ENCODE results near the gene CCDC57. TPM values are rescaled to one million over a fixed set of nuclear protein-coding genes. Genes with fewer than 3 reads are reported as not detected.

Gene CCDC57
- total and polyA plus RNA-seq, 2 experiments from 2014 or later = 15.7 to 29.8 TPM

DNA sequence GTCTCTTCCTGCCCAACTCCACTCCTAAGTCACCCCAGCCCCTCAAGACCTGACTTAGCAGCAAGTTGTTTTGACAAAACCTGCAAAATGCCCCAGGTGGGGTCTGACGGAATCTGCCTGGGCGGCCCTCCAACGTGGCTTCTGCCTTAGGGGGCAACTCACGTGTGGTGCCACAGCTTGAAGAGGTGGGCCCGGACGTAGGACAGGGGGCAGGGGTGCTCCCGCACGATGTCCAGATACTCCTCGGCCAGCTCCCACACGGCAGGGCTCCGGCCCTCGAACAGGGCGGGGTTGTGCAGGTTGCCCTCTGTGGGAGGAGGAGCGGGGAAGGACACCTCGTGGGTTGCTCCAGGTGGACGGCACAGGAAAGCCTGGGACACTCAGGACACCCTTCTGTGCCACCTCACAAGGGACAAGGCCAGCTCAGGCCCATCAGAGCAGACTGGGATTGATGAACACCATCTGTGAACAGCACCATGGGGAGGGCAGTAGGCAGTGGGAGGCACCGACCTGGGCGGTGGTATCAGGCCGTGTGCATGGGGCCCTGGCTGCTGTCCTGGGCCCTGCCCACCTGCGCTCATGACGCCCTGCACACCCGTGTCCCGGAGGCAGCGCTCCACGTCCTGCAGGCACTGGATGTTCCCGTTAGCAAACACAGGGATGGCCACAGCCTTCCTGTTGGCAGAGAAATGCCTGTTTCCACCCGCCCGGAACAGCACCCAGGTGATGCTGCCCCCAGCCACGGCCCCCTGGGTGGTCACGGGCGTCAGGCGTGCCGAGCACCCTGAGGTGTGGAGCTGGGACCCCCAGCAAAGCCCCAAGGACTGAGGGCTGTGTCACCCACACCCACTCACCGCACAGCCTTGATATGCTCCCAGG, 151.4 kb downstream of the CCDC57 start:
- Histone ChIP-seq H3K36me3 (replicated peaks; ENCODE audit: insufficient read depth, low read depth) (no peaks in the 10 kb centered on the region), H3K4me2 (no peak overlapping the region), H3K9me3 (ENCODE audit: low read depth) (no peaks in the 10 kb centered on the region), H3K4me3 (no peak overlapping the region), H3K79me2 (peaks cover 14% of the 10 kb centered on the region), H3K27ac (no peak overlapping the region), H2AFZ (no peak overlapping the region), H3K9me2 (replicated peaks; ENCODE audit: insufficient read depth) (no peaks in the 10 kb centered on the region), H3K27me3 (no peaks in the 10 kb centered on the region), H3K4me1 (ENCODE audit: insufficient read depth) (peaks cover 11% of the 10 kb centered on the region), H4K20me1 (ENCODE audit: insufficient read depth, poor library complexity, severe bottlenecking) (no peaks in the 10 kb centered on the region)
- 96% methylated on average over 34 of the region's 34 CpGs for WGBS (ENCODE audit: low lambda C conversion rate, missing lambda C conversion rate)
- TF ChIP-seq EZH2 (IDR thresholded peaks at IDR 0.05; ENCODE audit: borderline replicate concordance) (no peak), EZH2phosphoT487 (IDR thresholded peaks at IDR 0.05; ENCODE audit: low read depth, severe bottlenecking, unreplicated experiment) (no peak)
- TF ChIP-seq, protein P1, sequence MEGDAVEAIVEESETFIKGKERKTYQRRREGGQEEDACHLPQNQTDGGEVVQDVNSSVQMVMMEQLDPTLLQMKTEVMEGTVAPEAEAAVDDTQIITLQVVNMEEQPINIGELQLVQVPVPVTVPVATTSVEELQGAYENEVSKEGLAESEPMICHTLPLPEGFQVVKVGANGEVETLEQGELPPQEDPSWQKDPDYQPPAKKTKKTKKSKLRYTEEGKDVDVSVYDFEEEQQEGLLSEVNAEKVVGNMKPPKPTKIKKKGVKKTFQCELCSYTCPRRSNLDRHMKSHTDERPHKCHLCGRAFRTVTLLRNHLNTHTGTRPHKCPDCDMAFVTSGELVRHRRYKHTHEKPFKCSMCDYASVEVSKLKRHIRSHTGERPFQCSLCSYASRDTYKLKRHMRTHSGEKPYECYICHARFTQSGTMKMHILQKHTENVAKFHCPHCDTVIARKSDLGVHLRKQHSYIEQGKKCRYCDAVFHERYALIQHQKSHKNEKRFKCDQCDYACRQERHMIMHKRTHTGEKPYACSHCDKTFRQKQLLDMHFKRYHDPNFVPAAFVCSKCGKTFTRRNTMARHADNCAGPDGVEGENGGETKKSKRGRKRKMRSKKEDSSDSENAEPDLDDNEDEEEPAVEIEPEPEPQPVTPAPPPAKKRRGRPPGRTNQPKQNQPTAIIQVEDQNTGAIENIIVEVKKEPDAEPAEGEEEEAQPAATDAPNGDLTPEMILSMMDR (IDR thresholded peaks at IDR 0.05; ENCODE audit: poor library complexity) = no peak
- DNase-seq (ENCODE audit: low spot score) = no peak

DNA sequence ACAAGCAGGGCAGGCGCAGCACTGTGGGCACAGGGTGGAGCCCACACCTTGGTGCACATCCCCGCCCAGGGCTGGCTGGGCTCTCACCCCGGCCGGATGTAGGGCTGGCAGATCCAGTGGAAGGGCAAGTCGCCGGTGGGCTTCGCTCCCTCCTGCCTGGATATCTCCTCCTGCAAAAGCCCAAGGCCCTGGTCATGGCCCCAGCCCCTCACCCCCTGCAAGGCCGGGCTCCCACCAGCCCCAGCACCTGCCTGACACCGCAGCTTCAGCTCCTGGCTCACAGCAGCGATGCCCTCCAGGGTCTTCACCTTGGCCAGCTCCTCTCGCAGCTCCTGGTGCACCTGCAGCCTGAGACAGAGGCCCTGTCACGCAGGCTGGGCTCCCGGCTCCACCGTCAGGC, 152.0 kb downstream of the CCDC57 start:
- no peak for TF ChIP-seq EZH2phosphoT487 (IDR thresholded peaks at IDR 0.05; ENCODE audit: low read depth, severe bottlenecking, unreplicated experiment)
- TF ChIP-seq EZH2 (IDR thresholded peaks at IDR 0.05; ENCODE audit: borderline replicate concordance) = no peak
- TF ChIP-seq, protein P1 (IDR thresholded peaks at IDR 0.05; ENCODE audit: poor library complexity) = no peak
- no peaks in the 10 kb centered on the region for H3K9me3 ChIP-seq (ENCODE audit: low read depth)
- peaks cover 8% of the 10 kb centered on the region for H3K79me2 ChIP-seq
- H3K4me3 ChIP-seq = no peak overlapping the region
- no peak overlapping the region for H3K4me2 ChIP-seq
- peaks cover 7% of the 10 kb centered on the region for H3K4me1 ChIP-seq (ENCODE audit: insufficient read depth)
- H2AFZ ChIP-seq = no peak overlapping the region
- WGBS (ENCODE audit: low lambda C conversion rate, missing lambda C conversion rate) = 96% methylated on average over 14 of the region's 14 CpGs
- H3K9me2 ChIP-seq (replicated peaks; ENCODE audit: insufficient read depth) = no peaks in the 10 kb centered on the region
- H3K27me3 ChIP-seq = no peaks in the 10 kb centered on the region
- H3K27ac ChIP-seq = no peak overlapping the region
- H3K36me3 ChIP-seq (replicated peaks; ENCODE audit: insufficient read depth, low read depth) = no peaks in the 10 kb centered on the region
- DNase-seq (ENCODE audit: low spot score) = no peak
- no peaks in the 10 kb centered on the region for H4K20me1 ChIP-seq (ENCODE audit: insufficient read depth, poor library complexity, severe bottlenecking)

DNA sequence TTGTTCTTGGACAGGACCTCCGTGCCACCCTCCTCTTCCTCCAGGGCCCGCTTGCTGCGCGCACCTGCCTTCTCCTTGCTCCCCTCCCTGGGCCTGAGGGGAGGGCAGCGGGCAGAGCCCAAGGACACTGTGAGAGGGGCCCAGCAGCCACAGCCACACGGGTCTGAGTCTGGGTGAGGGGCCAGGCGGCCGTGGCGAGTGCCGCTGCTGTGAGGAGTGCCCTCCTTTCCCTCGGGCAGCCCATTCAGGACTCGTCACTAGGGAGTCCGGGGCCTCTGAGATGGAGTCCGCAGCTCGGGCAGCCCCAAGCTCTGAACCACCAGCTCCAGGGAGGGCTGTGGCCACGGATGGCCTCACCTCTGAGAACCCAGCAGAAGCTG, 152.7 kb downstream of the CCDC57 start:
- H3K9me2 ChIP-seq (replicated peaks; ENCODE audit: insufficient read depth) = no peaks in the 10 kb centered on the region
- H3K36me3 ChIP-seq (replicated peaks; ENCODE audit: insufficient read depth, low read depth) = no peaks in the 10 kb centered on the region
- H3K4me3 ChIP-seq = no peak overlapping the region
- H3K79me2 ChIP-seq = peaks cover 4% of the 10 kb centered on the region
- no peak for DNase-seq (ENCODE audit: low spot score)
- H2AFZ ChIP-seq = no peak overlapping the region
- H3K9me3 ChIP-seq (ENCODE audit: low read depth) = no peaks in the 10 kb centered on the region
- TF ChIP-seq EZH2 (IDR thresholded peaks at IDR 0.05; ENCODE audit: borderline replicate concordance) (no peak), EZH2phosphoT487 (IDR thresholded peaks at IDR 0.05; ENCODE audit: low read depth, severe bottlenecking, unreplicated experiment) (no peak)
- TF ChIP-seq, protein P1 (IDR thresholded peaks at IDR 0.05; ENCODE audit: poor library complexity) = no peak
- WGBS (ENCODE audit: low lambda C conversion rate, missing lambda C conversion rate) = 89% methylated on average over 16 of the region's 16 CpGs
- H4K20me1 ChIP-seq (ENCODE audit: insufficient read depth, poor library complexity, severe bottlenecking) = no peaks in the 10 kb centered on the region
- H3K27me3 ChIP-seq = no peaks in the 10 kb centered on the region
- peaks cover 7% of the 10 kb centered on the region for H3K4me1 ChIP-seq (ENCODE audit: insufficient read depth)
- H3K4me2 ChIP-seq = no peak overlapping the region
- no peak overlapping the region for H3K27ac ChIP-seq

Measured in hepatocyte (in vitro differentiated cells).